Left ventricle myocardium inferior (tissue), 1 donor: ENCODE measurements around the gene HSDL2. TPM values are rescaled to one million over a fixed set of nuclear protein-coding genes. Genes with fewer than 3 reads are reported as not detected.

ENCODE experiments used
- DNase-seq: peaks from one replicate; pipeline ENCODE4 v3.0.0-alpha.2; 2020
- H3K27ac ChIP-seq: fragments of 200-600 bp; replicated peaks from 2 replicates; pipeline ENCODE4 v1.8.0; 2021
- H3K27me3 ChIP-seq: fragments of 200-600 bp; 2 replicates; pipeline ENCODE4 v1.8.0; 2021; ENCODE audit warnings: low read depth
- H3K36me3 ChIP-seq: fragments of 200-600 bp; 2 replicates; pipeline ENCODE4 v1.8.0; 2021
- H3K4me1 ChIP-seq: fragments of 200-600 bp; 2 replicates; pipeline ENCODE4 v1.8.0; 2021
- H3K4me3 ChIP-seq: fragments of 200-600 bp; 2 replicates; pipeline ENCODE4 v1.8.0; 2021; ENCODE audit warnings: mild to moderate bottlenecking, moderate library complexity
- H3K9me3 ChIP-seq: fragments of 200-600 bp; replicated peaks from 2 replicates; pipeline ENCODE4 v1.8.0; 2021
- intact Hi-C: fragments of 100-400 bp; cut with micrococcal nuclease; formaldehyde crosslinking; loops from one replicate; pipeline ENCODE4 v1.11.0; 2022
- total RNA-seq: library from RNA; stranded (reverse); fragmentation: NEBNext Ultra II Directional; extraction: Animal tissue kit (Norgen Biotek cat#: 25700); gene quantifications from one replicate; pipeline ENCODE4 v1.2.1, GENCODE V29; 2021
- TF ChIP-seq, protein P1 (sequence below): fragments of 200-600 bp; IDR thresholded peaks from 2 replicates; pipeline ENCODE4 v1.8.0; 2021; ENCODE audit warnings: antibody characterized with exemption, mild to moderate bottlenecking, borderline replicate concordance
- donor health status: DM: no; HTN: yes; CAD: no; lungs with severe emphysema.

HSDL2 gene
- total RNA-seq, 1 donor from 2014 or later = 234 TPM

DNA sequence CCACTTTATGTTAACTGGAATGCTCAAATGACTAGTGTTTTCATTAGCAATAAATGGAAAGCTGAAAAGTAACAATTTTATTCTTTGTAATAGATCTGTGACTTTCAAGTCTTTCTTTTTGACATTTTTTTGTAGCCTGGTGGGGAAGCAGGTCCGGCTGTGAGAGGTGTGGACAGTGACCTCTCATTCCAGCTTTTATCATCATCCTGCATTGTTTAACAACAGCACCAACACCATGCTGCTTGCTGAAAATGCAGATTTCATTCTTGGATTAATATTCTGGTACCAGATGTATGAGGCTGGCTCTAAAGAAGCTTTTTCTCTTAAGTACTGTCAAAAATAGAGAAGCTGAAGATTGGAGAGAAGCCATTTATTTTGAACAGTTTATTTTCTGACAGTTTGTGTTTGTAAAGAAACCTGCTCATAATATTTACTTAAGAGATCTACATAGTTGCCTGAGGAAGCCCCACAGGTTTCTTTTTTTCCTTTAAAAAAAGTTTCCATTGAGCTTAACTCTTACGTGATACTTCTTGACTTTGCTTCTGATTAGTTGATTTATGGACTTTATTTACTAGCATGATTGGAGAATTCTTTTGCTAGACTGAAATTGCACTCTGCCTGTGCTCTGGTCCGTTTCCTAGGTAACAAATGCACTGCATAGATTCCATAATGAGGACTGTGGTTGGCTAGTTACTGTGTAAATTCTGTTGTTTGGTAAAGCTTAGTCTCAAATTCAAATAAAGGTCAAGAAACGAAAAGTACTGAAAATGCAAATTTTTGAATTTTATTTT is 110.2 kb downstream of the HSDL2 start:
- no peak for DNase-seq
- peaks cover 12% of the 10 kb centered on the region for H3K27me3 ChIP-seq
- no peak overlapping the region for H3K27ac ChIP-seq
- TF ChIP-seq, protein P1, sequence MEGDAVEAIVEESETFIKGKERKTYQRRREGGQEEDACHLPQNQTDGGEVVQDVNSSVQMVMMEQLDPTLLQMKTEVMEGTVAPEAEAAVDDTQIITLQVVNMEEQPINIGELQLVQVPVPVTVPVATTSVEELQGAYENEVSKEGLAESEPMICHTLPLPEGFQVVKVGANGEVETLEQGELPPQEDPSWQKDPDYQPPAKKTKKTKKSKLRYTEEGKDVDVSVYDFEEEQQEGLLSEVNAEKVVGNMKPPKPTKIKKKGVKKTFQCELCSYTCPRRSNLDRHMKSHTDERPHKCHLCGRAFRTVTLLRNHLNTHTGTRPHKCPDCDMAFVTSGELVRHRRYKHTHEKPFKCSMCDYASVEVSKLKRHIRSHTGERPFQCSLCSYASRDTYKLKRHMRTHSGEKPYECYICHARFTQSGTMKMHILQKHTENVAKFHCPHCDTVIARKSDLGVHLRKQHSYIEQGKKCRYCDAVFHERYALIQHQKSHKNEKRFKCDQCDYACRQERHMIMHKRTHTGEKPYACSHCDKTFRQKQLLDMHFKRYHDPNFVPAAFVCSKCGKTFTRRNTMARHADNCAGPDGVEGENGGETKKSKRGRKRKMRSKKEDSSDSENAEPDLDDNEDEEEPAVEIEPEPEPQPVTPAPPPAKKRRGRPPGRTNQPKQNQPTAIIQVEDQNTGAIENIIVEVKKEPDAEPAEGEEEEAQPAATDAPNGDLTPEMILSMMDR = no peak
- intact Hi-C loops = no loop called here
- peaks cover 23% of the 10 kb centered on the region for H3K9me3 ChIP-seq
- peaks cover 37% of the 10 kb centered on the region for H3K4me1 ChIP-seq
- peaks cover 17% of the 10 kb centered on the region for H3K36me3 ChIP-seq
- H3K4me3 ChIP-seq = no peak overlapping the region

DNA sequence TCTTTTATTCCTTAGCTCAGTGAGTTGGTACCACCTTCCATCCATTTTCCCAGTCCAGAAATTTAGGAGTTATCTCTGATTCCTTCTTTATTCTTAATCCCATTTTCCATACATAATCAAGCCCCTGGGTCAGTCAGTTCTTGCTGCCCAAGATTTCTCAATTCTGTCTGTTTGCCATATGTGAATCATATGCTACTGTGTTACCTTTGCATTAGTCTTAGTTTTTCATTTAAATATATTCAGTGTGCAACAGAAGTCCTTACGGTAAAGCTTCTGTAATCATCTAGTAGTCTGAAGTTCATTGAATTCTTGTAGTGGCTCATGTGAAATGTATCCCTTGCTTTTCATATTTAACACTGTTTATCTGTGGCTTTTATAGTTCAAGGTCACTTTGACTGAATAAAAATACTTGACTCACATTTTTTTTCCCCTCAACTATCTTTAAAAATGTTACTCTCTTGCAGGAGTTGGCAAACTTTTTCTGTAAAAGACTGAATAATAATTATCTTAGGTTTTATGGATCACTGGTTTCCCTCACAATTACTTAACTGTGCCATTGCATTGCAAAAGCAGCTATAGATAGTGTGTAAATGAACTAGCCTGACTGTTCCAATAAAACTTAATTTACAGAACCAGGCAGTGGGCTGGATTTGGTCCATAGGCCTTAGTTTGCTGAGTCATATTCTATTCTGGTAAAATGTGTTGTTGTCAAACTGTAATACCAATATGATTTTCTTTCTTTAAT is 113.7 kb downstream of the HSDL2 start:
- Histone ChIP-seq H3K4me3 (no peak overlapping the region), H3K27ac (peak overlapping the region; percentile 27), H3K36me3 (peaks cover 17% of the 10 kb centered on the region), H3K4me1 (peaks cover 19% of the 10 kb centered on the region), H3K9me3 (peaks cover 24% of the 10 kb centered on the region), H3K27me3 (peaks cover 12% of the 10 kb centered on the region)
- no peak for DNase-seq
- TF ChIP-seq, protein P1 = no peak
- intact Hi-C loops = no loop called here

DNA sequence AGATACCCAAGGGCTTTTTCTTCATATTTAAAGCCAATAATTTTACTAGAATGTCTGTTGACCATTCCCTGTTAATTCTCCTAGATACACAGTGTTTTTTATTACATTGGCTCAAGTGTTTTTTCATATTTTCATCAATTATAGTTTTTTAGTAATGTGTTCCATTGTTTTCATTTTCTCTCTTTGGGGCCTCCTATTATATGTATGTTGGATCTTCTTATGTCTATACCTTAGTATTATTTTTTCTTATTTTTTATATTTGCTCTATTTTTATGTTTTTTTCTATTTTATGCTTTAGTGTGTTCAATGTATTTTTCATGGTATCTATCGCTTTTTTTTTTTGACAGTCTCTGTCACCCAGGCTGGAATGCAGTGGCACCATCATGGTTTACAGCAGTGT is 114.2 kb downstream of the HSDL2 start:
- Histone ChIP-seq H3K27ac (no peak overlapping the region), H3K9me3 (peaks cover 24% of the 10 kb centered on the region), H3K36me3 (peaks cover 17% of the 10 kb centered on the region), H3K4me1 (peaks cover 13% of the 10 kb centered on the region), H3K27me3 (peaks cover 6% of the 10 kb centered on the region), H3K4me3 (no peak overlapping the region)
- intact Hi-C loops = no loop called here
- no peak for DNase-seq
- TF ChIP-seq, protein P1 = no peak

DNA sequence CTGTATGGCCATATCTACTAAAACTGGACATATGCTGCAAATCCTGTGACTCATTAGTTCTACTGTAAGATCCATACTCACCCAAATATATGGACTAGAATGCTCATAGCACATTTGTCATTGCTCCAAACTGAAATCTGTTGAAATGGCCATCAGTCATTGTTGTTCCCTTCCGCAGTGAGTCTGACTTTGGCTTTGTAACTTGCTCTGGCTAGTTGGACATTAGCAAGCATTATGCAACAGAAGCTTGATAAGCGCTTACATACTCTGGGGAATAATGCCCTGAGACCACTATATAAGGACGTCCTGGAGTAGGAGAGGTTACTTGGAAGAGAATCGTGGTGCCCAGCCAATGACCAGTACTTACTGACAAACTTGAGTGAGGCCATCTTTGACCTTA is 115.7 kb downstream of the HSDL2 start:
- H3K27me3 ChIP-seq = no peaks in the 10 kb centered on the region
- peaks cover 4% of the 10 kb centered on the region for H3K4me1 ChIP-seq
- H3K36me3 ChIP-seq = peaks cover 17% of the 10 kb centered on the region
- TF ChIP-seq, protein P1 = no peak
- H3K4me3 ChIP-seq = no peak overlapping the region
- H3K9me3 ChIP-seq = peaks cover 24% of the 10 kb centered on the region
- intact Hi-C loops = no loop called here
- no peak overlapping the region for H3K27ac ChIP-seq
- no peak for DNase-seq

DNA sequence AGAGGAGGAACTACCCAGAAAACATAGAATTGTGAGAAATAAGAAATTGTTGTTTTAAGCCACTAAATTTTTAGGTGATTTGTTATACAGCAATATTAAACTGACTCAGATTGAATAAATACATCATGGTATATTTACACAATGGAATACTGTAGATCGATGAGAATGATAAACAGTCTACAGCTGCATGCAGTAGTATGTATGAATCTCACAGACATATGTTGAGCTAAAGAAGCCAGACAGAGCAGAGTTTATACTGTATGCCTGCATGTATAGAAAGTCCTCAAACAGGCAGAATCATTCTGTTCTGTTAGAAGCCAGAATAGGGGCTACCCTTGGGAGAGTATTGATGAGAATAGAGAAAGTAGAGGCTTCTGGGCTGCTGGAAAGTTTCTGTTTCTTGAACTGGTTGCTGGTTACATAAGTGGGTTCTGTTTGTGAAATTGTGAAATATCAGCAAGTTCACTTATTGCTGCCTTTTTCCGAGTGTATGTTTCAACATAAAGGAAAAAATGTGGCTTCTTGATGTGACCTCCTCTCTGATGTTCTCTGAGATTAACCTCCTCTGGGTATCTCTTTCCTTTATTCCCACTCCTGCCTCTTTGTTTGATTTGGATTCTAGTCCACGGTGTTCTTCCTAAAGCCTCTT is 116.3 kb downstream of the HSDL2 start:
- no peak overlapping the region for H3K4me3 ChIP-seq
- peaks cover 17% of the 10 kb centered on the region for H3K36me3 ChIP-seq
- no peak for DNase-seq
- intact Hi-C loops = no loop called here
- TF ChIP-seq, protein P1 = no peak
- H3K27ac ChIP-seq = no peak overlapping the region
- peaks cover 4% of the 10 kb centered on the region for H3K4me1 ChIP-seq
- H3K9me3 ChIP-seq = peaks cover 24% of the 10 kb centered on the region
- H3K27me3 ChIP-seq = no peaks in the 10 kb centered on the region
